KOPT-K1 (cell line): ENCODE measurements around the gene IRGQ.
"Not testable (repeated sequence)": the region's sequence is repeated elsewhere in the genome, so short reads cannot be mapped to it uniquely, and the experiment has no call there.

Experiments used
- H3K27ac ChIP-seq: fragments of 200-600 bp; sonication (generic); 2 replicates; pipeline ENCODE4 v1.5.1; 2016; ENCODE audit warnings: antibody characterized with exemption, mild to moderate bottlenecking, low read depth, low read length; ENCODE audit not compliant: poor library complexity, severe bottlenecking
- H3K36me3 ChIP-seq: fragments of 200-600 bp; sonication (generic); 2 replicates; pipeline ENCODE4 v1.5.1; 2017; ENCODE audit warnings: antibody characterized with exemption, mild to moderate bottlenecking, low read length, moderate library complexity; ENCODE audit not compliant: insufficient read depth
- H3K9me3 ChIP-seq: fragments of 200-600 bp; sonication (generic); 2 replicates; pipeline ENCODE4 v1.5.1; 2017; ENCODE audit warnings: antibody characterized with exemption, low read length, mild to moderate bottlenecking; ENCODE audit not compliant: insufficient read depth, poor library complexity, severe bottlenecking

IRGQ gene

GRCh38 chr19:43612374-43612773 lies 16.4 kb upstream of the IRGQ start:
- Histone ChIP-seq H3K27ac (no peak overlapping the region), H3K36me3 (peaks cover 58% of the 10 kb centered on the region), H3K9me3 (no peaks in the 10 kb centered on the region)

DNA sequence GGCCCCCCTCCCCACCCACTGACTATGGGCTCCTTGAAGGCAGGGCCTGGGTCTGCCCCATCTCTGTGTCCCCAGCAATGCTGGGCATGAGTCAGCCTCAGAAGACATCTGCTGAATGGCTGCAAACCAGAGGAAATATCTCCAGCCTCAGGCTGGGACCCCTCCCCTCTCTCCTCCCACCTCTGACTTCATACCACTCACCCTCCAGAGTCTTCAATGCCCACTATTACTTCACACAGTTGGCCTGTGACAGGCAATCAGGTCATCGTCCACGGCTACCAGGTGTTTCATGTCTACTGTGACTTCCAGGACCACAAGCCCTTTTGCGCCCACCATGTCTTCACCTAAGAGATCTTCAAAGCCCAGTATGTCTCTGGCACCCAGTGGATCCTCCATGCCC lies 15.9 kb upstream of the IRGQ start, which contains the start of gene SRRM5:
SRRM5 (plus strand) TSS at position 301 of the 400 bp plus-strand sequence; CDS start at position 335, 34 bp downstream.
- Histone ChIP-seq H3K36me3 (peaks cover 64% of the 10 kb centered on the region), H3K27ac (no peak within 1 kb of the TSS), H3K9me3 (no peaks in the 10 kb centered on the region)

GRCh38 chr19:43610493-43610892 lies 14.6 kb upstream of the IRGQ start:
- H3K9me3 ChIP-seq: no peaks in the 10 kb centered on the region
- no peak overlapping the region for H3K27ac ChIP-seq
- H3K36me3 ChIP-seq: peaks cover 76% of the 10 kb centered on the region

- H3K9me3 ChIP-seq: no peaks in the 10 kb centered on the region
- H3K27ac ChIP-seq: no peak overlapping the region
- peaks cover 76% of the 10 kb centered on the region for H3K36me3 ChIP-seq
These were observed 13.9 kb upstream of the IRGQ start for GRCh38 chr19:43609872-43610271.

GRCh38 chr19:43607238-43608205 lies 11.6 kb upstream of the IRGQ start:
- no peak overlapping the region for H3K27ac ChIP-seq
- no peaks in the 10 kb centered on the region for H3K9me3 ChIP-seq
- H3K36me3 ChIP-seq: peaks cover 61% of the 10 kb centered on the region

DNA sequence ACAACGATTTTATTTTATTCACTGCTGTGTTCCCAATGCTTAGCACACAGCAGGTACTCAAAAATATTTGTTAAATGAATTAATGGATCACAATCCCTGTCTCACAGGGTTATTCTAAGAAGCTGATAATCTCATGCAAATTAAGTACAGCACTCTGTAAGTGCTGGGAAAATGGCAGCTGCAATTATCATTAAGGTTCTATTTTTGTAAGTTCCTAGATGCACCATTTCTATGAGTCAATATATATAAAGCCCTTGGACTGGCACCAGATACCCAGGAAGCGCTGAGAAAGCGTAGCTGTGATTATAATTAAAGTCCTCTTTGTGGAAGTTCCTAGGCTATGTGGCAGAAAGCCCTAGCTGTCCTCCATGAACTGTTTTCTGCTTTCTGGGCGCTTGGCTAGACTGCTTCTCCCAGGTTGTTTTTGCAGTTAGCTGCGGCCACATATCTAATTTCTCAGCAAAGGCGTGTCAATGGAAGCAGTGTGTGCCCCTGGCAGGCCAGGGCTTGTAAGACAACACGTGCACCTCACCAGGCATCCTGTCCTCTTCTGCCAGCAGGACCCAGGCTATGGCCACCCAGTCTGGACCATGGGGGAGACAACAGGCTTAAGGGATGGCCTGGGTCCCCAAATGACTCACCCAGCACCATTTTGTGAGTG lies 10.8 kb upstream of the IRGQ start:
- no peak overlapping the region for H3K27ac ChIP-seq
- peaks cover 61% of the 10 kb centered on the region for H3K36me3 ChIP-seq
- H3K9me3 ChIP-seq: no peaks in the 10 kb centered on the region

DNA sequence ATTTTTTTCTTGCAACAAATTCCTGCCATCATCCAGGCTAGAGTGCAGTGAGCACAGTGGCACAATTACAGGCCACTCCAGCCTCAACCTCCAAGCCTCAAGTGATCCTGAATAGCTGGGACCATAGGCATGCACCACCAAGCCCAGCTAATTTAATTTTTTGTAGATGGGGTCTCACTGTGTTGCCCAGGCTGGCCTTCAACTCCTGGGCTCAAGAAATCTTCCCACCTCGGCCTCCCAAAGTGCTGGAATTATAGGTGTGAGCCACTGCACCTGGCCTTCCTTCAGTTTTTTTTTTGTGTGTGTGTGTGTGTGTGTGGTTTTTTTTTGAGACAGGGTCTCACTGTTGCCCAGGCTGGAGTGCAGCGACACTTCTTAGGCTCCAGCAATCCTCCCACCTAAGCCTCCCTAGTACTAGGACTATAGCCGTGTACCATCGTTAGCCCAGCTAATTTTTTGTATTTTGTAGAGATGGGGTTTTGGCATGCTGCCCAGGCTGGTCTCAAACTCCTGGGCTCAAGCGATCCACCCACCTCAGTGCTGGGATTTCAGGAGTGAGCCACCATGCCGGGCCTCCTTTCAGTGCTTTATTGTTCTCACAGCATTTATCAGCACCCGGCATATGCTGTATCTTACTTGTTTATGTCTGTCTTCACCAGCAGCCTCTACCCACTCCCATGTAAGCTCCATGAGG lies 10.1 kb upstream of the IRGQ start:
- Histone ChIP-seq H3K9me3 (no peaks in the 10 kb centered on the region), H3K27ac (no peak overlapping the region), H3K36me3 (peaks cover 61% of the 10 kb centered on the region)

DNA sequence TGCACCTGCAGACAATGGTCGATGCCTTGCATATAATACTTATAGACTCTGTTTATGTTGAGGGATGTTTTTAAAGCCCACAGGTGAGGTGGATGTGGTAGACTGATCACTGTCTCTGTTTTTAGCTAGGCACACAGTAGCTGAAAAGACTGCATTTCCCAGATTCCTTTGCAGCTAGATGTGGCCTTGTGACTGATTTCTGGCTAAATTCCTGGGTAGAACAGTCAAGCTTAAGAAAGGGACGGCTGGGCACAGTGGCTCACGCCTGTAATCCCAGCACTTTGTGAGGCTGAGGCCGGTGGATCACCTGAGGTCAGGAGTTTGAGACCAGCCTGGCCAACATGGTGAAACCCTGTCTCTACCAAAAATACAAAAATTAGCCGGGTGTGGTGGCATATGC lies 4.4 kb upstream of the IRGQ start:
- H3K36me3 ChIP-seq: peaks cover 53% of the 10 kb centered on the region
- H3K27ac ChIP-seq, H3K9me3 ChIP-seq: not testable (repeated sequence)

- H3K27ac ChIP-seq: no peak overlapping the region
- H3K9me3 ChIP-seq: no peaks in the 10 kb centered on the region
- peaks cover 53% of the 10 kb centered on the region for H3K36me3 ChIP-seq
These were observed 3.8 kb upstream of the IRGQ start for GRCh38 chr19:43599635-43600295.

DNA sequence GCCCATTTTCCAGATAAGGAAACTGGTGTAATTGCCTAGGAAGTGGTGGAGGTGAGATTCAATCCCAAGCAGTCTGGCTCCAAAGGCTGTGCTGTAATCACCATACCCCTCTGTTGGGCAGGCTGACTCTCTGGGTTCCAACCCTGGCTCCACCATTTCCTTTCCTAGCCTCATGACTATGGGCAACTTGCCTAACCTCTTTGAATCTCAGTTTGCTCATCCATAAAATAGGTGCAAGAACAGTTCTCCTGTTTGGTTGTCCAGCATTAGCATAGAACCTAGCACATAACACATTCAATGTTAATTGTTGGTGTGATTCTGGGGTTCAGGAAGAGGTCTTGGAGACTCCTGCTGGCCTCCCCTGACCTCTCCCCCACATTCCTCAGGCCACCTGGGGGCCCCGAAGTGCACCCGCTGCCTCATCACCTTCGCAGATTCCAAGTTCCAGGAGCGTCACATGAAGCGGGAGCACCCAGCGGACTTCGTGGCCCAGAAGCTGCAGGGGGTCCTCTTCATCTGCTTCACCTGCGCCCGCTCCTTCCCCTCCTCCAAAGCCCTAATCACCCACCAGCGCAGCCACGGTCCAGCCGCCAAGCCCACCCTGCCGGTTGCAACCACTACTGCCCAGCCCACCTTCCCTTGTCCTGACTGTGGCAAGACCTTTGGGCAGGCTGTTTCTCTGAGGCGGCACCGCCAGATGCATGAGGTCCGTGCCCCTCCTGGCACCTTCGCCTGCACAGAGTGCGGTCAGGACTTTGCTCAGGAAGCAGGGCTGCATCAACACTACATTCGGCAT lies 2.7 kb upstream of the IRGQ start:
- Histone ChIP-seq H3K9me3 (no peaks in the 10 kb centered on the region), H3K27ac (no peak overlapping the region), H3K36me3 (peaks cover 59% of the 10 kb centered on the region)

DNA sequence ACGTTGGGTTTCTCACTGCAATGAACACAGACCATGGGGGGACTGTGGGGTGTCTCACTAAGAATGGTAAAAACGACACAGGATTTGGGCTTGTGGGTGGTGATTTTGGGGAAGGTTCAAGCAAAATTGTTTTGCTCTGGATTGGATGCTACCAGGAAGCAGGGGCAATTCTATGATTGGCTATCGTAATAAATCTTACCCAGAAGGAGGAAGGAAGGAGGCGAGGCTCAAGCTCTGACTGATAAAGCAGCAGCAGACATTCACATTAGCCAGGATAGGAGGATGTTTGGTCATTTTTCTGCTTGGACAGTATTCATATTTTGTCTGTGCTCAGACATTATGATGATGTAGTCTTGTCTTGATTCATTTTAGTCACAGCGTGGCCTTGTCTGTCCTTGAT lies 1.9 kb upstream of the IRGQ start:
- H3K36me3 ChIP-seq: peaks cover 64% of the 10 kb centered on the region
- peak overlapping the region; percentile 86 for H3K27ac ChIP-seq

GRCh38 chr19:43596842-43597461 lies 1.0 kb upstream of the IRGQ start:
- Histone ChIP-seq H3K36me3 (peaks cover 64% of the 10 kb centered on the region), H3K27ac (peak overlapping the region; percentile 86), H3K9me3 (no peaks in the 10 kb centered on the region)

More for the DNA sequence above, 1.9 kb upstream of the IRGQ start:
- H3K9me3 ChIP-seq: no peaks in the 10 kb centered on the region

- H3K9me3 ChIP-seq: no peaks in the 10 kb centered on the region
- H3K27ac ChIP-seq: peak overlapping the region; percentile 86
- peaks cover 62% of the 10 kb centered on the region for H3K36me3 ChIP-seq
These were observed 332 bp downstream of the IRGQ start for GRCh38 chr19:43595605-43595998.
